Stimulated activated CD4-positive, alpha-beta T cell treated with anti-CD3 and anti-CD28 coated beads, TNF-alpha, amount 100 ng/mL, for 4 hours (primary cell): ENCODE measurements around the gene STXBP5.

Experiments
- DNase-seq, 3 experiments: peaks; one replicate each; pipeline ENCODE4 v3.0.0-alpha.2; 2020; ENCODE audit warnings: low read depth in 3 of 3

The STXBP5 gene

GRCh38 chr6:147211349-147211748 lies 7.1 kb downstream of the STXBP5 start:
- no peak for DNase-seq

GRCh38 chr6:147211831-147212230 lies 7.6 kb downstream of the STXBP5 start:
- DNase-seq, result no peak

DNA sequence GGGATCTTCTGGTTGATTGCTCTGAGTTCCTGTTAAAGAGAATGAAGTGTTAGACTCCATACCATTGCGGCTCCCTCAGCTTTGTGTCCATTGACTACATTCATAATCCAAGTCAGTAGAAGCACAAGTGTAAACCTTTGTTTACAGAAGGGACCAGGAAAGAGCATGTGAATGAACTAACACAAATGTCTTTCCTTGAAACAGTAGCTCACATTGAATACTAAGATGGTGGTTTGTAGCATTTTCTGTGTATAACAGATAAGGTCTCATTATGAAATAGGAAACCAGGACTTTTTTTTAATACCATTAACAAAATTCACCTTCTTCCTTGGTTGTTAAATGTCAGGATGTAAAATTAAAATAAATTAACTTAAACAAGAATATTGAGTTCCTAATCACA lies 8.4 kb downstream of the STXBP5 start:
- no peak for DNase-seq

DNA sequence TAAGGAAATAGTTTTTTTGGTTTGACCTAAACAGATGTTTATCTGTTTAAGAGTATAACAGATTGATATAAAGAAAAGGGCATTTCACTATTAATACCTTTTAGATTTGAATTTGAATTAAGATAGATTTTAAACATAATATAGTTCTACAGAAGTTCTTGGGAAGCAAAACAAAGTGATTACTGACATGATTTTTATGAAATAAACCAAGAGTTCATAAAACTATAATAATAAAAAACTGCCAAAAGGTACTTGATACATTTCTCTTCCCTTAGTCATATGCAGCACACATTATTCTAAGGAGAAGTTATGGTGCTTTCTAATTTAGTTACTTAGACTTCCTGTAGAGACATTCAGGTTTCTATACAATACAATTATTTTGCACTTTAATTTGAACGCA lies 9.6 kb downstream of the STXBP5 start:
- no peak for DNase-seq

- no peak for DNase-seq
Observed at GRCh38 chr6:147214248-147215227, 10.3 kb downstream of the STXBP5 start.

- DNase-seq, result no peak
Observed at GRCh38 chr6:147216915-147217314, 12.7 kb downstream of the STXBP5 start.

GRCh38 chr6:147217840-147218404 lies 13.7 kb downstream of the STXBP5 start:
- no peak for DNase-seq

DNA sequence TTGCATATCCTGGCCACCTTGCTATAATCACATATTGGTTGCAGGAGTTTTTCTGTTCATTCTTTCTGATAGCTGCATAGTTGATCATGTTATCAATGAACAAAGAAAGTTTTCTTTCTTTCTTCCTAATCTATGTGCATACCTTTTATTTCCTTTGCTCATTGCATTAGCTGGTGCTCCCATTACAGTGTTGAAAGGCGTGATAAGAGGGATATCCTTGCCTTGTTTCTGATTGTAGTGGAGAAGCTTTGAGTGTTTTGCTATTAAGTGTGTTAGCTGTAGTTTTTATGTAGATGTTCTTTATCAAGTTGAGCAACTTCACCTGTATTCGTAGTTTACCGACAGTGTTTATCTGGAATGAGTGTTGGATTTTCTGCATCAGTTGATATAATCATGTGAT lies 14.6 kb downstream of the STXBP5 start:
- no peak for DNase-seq

DNA sequence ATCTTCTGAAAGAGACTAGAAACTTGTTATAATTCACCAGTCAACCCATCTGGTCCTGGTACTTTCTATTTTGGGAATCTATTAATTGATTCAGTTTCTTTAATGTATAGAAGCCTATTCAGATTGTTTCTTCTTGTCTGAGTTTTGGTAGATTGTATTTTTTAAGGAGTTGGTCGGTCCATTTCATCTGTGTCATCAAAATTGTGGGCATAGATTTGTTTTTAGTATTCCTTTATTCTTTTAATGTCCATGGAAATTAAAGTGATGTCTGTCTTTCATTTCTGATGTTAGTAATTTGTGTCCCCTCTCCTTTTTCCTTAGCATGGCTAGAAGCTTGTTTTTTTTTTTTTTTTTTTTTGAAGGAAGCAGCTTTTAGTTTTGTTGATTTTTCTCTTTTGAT lies 15.2 kb downstream of the STXBP5 start:
- DNase-seq, result no peak

DNA sequence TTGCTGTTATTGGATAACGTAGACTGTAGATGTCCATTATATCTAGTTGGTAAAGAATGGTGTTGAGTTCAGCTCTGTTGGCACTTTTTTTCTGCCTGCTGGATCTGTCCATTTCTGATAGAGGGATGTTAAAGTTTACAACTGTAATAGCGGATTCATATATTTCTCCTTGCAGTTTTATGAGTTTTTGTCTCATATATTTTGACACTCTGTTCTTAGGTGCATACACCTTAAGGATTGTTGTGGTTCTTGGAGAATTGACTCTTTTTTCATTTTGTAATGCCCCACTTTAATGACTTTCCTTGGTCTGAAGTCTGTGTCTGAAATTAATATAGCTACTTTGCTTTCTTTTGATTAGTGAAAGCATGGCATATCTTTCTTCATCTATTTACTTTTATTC lies 16.1 kb downstream of the STXBP5 start:
- no peak for DNase-seq

GRCh38 chr6:147221739-147222138 lies 17.5 kb downstream of the STXBP5 start:
- DNase-seq, result no peak

DNA sequence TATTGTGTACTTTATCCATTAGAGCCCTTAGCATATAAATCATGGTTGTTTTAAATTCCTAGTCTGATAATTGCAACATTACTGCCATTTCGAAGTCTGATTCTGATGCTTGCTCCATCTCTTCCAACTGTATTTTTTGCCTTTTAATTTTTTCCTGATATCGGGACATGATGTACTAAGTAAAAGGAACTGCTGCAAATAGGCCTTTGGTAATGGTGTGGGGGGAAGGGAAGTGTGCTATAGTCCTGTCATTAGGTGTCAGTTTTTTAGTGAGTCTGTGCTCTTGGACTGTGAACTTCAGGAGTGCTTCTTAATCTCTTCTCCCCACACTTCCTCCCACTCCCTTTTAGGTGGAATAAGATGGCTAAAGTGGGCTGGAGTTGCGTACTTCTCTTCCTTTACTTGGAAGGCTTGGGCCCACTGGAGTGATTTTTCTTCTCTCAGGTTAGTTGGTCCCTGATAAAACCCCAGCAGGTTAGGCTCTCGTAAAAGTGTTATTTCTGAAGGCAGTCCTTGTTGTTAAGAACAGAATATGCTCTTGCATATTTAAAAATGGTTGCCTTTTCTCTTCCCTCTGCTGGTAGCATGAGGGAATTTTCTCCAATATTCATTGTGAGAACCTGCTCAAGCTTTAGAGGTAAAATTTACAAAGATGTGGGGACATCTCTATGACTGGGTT lies 18.1 kb downstream of the STXBP5 start:
- DNase-seq, result no peak

GRCh38 chr6:147223736-147224135 lies 19.5 kb downstream of the STXBP5 start:
- DNase-seq, result no peak

DNA sequence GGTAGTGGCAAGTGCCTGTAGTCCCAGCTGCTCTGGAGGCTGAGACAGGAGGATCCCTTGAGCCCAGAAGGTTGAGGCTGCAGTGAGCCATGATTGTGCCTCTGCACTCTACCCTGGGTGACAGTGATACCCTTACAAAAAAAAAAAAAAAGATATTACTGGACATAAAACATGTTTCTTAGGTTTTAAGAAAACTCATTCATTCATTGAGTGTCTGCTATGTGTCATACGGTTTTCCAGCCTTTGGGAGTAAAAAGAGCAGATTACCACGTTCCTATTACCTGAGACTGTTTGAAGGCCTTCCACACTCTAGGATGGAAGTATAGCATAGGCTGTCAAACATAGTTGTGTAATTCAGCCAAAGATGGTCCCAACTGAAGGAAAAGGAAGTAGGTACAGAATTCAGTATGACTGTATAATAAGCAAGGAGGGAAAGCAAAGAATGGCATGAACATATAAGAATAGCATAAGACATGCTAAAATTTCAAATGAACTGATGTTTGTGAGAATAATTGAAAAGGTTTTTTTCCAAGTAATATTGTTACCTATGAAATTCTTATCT lies 22.0 kb downstream of the STXBP5 start:
- DNase-seq, result no peak

DNA sequence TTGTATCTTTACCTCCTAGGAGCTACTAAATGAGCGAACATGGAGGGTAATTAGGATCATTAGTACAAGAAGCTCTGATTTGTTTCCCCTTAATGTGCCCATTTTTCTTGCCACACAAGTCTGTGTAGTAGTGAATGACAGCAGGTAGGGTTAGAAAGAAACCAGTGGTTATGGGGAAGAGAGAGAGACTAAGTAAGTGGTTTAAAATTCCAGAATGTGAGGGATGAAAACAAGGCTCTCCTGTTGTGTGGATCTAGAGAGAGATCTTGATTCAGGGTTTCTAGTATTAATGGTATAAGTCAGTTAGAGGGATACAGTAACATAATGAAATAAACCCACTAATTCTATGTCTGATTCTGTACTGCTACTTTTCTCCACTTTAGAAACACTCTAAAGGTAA lies 22.7 kb downstream of the STXBP5 start:
- no peak for DNase-seq

GRCh38 chr6:147227770-147228320 lies 23.6 kb downstream of the STXBP5 start:
- DNase-seq, result no peak

GRCh38 chr6:147231589-147231988 lies 27.4 kb downstream of the STXBP5 start:
- no peak for DNase-seq

- no peak for DNase-seq
Observed at GRCh38 chr6:147234685-147235084, 30.5 kb downstream of the STXBP5 start.

- no peak for DNase-seq
Observed at GRCh38 chr6:147238164-147238563, 33.9 kb downstream of the STXBP5 start.

DNA sequence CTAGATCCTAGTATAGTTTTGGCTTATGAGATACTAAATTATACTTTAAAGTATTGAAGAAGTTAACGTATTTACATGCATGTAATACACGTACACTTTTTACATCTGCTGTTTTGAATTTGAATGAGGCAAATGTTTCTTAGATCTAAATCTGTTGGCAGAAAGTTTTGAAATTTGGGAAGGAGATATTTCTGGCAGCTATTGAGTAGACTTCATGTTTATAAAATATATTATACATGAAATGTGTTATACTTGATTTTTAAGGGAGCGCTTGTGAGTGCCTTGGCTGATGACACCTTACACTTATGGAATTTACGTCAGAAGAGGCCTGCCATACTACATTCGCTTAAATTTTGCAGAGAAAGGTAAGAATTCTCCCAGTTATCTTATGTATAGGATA lies 34.7 kb downstream of the STXBP5 start:
- DNase-seq, result no peak

DNA sequence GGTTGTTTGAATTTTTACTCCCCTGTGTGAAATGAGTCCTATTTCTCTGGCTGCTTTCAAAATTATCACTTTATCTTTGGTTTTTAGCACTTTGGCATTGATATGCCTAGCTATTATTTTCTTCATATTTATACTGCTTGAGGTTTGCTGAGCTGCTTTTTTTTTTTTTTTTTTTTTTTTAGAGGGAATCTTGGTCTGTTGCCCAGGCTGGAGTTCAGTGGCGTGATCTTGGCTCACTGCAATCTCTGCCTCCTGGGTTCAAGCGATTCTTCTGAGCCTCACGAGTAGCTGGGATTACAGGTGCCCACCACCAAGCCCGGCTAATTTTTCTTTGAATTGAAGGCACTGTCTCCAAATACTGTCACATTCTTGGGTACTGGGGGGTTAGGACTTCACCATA lies 40.6 kb downstream of the STXBP5 start:
- DNase-seq, result no peak

DNA sequence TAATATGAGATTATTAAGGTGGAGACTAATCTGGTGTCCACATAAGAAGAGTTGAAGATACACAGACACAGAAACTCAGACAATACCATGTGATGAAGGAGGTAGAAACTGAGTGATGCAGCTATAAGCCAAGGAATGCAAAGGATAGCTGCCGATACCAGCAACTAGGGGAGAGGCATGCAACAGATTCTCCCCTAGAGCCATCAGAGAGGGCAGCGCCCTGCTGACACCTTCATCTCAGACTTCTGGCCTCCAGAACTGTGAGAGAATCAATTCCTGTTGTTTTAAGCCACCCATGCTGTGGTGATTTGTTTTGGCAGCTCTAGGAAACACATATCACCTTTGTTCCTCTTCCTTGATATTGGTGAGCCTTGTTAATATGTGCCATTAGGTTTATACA lies 41.5 kb downstream of the STXBP5 start:
- no peak for DNase-seq
